RWPE2 (cell line): ENCODE results near the gene PANK3.
"Not testable (repeated sequence)": the region's sequence is repeated elsewhere in the genome, so short reads cannot be mapped to it uniquely, and the experiment has no call there.

ENCODE experiments used
- ATAC-seq: fragments of 200-7000 bp; cut with Tn5 transposase; 3 replicates; pipeline ENCODE4 v1.9.1; 2021; ENCODE audit warnings: low read depth
- DNase-seq: peaks from one replicate; pipeline ENCODE4 v3.0.0-alpha.2; 2020; ENCODE audit warnings: low spot score
- H3K27ac ChIP-seq: fragments of 450-650 bp; 2 replicates; pipeline ENCODE4 v1.5.1; 2017; ENCODE audit warnings: mild to moderate bottlenecking; ENCODE audit not compliant: poor library complexity, severe bottlenecking
- H3K27me3 ChIP-seq: fragments of 250-450 bp; sonication (Bioruptor Pico); 2 replicates; pipeline ENCODE4 v1.5.1; 2021; ENCODE audit warnings: mild to moderate bottlenecking, moderate library complexity; ENCODE audit not compliant: insufficient read depth, poor library complexity, severe bottlenecking
- H3K36me3 ChIP-seq: fragments of 250-450 bp; sonication (Bioruptor Pico); 2 replicates; pipeline ENCODE4 v1.5.1; 2020; ENCODE audit warnings: low read depth, mild to moderate bottlenecking, moderate library complexity
- H3K4me1 ChIP-seq: fragments of 250-450 bp; sonication (Bioruptor Pico); 2 replicates; pipeline ENCODE4 v1.5.1; 2021; ENCODE audit warnings: mild to moderate bottlenecking, moderate library complexity; ENCODE audit not compliant: insufficient read depth, poor library complexity, severe bottlenecking
- H3K4me3 ChIP-seq: fragments of 250-450 bp; sonication (Bioruptor Pico); 2 replicates; pipeline ENCODE4 v1.5.1; 2021; ENCODE audit warnings: mild to moderate bottlenecking, moderate library complexity; ENCODE audit not compliant: severe bottlenecking
- H3K9me3 ChIP-seq: fragments of 250-450 bp; sonication (Bioruptor Pico); 2 replicates; pipeline ENCODE4 v1.5.1; 2021; ENCODE audit warnings: mild to moderate bottlenecking, moderate library complexity; ENCODE audit not compliant: severe bottlenecking
- CTCF ChIP-seq: fragments of 450-650 bp; IDR thresholded peaks from one replicate; pipeline ENCODE4 v1.5.1; 2017; ENCODE audit warnings: mild to moderate bottlenecking, moderate library complexity; ENCODE audit not compliant: poor library complexity, severe bottlenecking

The PANK3 gene

DNA sequence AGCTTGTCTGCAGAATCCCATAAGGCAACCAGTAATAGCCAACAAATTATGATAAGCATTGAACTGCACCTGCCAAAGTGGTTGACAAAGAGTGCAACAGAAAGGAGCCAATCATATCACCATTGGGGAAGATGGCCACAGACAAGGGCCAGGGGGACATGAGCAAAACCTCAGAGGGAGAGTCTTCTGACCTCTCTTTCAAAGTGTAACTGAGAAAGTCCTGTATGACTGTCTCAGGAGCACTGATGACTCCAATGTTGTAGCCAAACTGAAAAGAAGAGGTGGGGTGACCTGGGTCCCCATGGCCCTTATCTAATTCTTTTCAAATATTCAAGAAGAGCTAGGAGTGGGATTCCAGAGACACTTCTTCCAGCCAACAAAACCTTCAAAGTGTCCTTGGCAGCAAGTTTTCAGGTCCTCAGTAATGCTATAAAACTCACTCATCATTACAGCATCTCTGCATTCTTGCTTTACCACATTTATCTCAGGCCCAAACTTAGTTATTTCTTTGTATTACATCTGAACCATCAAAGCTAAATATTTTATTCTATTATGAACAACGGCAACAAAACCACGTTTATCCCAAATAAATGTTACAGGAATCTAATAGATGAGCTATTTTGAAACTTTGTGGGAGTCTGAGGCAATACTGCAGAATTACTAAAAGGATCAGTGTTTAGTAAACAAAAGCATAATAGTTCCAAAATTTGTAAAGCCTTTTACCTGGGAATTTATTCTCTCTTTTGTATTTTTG, 25.6 kb downstream of the PANK3 start:
- no peak for DNase-seq
- ATAC-seq, result no peak
- H3K4me1 ChIP-seq, result no peaks in the 10 kb centered on the region
- no peak for TF ChIP-seq CTCF
- no peak overlapping the region for H3K4me3 ChIP-seq
- no peaks in the 10 kb centered on the region for H3K9me3 ChIP-seq
- H3K27me3 ChIP-seq, result no peaks in the 10 kb centered on the region
- peaks cover 100% of the 10 kb centered on the region for H3K36me3 ChIP-seq
- no peak overlapping the region for H3K27ac ChIP-seq

DNA sequence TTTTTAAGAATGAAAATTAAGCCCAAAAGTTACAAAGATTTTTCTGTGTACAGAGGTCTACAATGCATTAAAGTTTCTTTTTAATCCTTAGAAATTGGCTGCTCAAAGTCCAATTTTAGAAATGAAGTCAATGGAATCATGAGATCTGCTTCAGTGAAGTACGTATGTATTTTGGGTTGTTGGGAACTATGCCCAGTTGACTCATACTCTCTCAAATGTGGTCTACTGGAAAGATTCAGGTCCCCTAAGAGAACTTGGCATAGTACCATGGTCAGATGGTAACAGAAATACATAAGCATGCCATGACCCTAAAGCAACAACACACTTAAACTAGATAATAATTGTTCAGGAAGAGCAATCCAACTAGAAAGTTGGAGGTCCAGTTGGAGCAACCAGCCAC, 27.0 kb downstream of the PANK3 start:
- no peak for DNase-seq
- no peak overlapping the region for H3K27ac ChIP-seq
- TF ChIP-seq CTCF, result no peak
- no peak for ATAC-seq
- H3K27me3 ChIP-seq, result no peaks in the 10 kb centered on the region
- peaks cover 95% of the 10 kb centered on the region for H3K36me3 ChIP-seq
- no peaks in the 10 kb centered on the region for H3K4me1 ChIP-seq
- no peak overlapping the region for H3K4me3 ChIP-seq
- no peaks in the 10 kb centered on the region for H3K9me3 ChIP-seq

GRCh38 chr5:168550656-168551055, 28.5 kb downstream of the PANK3 start:
- Histone ChIP-seq H3K9me3 (no peaks in the 10 kb centered on the region), H3K4me1 (no peaks in the 10 kb centered on the region), H3K27me3 (no peaks in the 10 kb centered on the region), H3K4me3 (no peak overlapping the region), H3K27ac (no peak overlapping the region), H3K36me3 (peaks cover 84% of the 10 kb centered on the region)
- no peak for DNase-seq
- no peak for TF ChIP-seq CTCF
- no peak for ATAC-seq

DNA sequence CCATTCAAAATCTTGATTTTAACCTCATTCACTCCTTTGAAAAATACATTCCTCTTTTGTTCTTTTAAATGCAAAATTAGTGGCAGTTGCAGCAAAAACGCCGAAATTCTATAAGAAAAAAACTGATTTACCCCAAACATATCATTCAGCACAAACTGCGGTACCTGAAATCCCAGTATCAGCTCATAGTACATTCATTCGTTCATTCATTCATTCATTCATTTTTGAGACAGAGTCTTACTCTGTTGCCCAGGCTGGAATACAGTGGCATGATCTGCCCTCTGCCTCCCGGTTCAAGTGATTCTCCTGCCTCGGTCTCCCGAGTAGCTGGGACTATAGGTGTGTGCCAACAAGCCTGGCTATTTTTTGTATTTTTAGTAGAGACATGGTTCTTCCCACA, 29.6 kb downstream of the PANK3 start:
- H3K27ac ChIP-seq, result no peak overlapping the region
- no peaks in the 10 kb centered on the region for H3K4me1 ChIP-seq
- TF ChIP-seq CTCF, result no peak
- peaks cover 73% of the 10 kb centered on the region for H3K36me3 ChIP-seq
- no peaks in the 10 kb centered on the region for H3K27me3 ChIP-seq
- H3K9me3 ChIP-seq, result no peaks in the 10 kb centered on the region
- DNase-seq (no peak), ATAC-seq (no peak)
- no peak overlapping the region for H3K4me3 ChIP-seq

DNA sequence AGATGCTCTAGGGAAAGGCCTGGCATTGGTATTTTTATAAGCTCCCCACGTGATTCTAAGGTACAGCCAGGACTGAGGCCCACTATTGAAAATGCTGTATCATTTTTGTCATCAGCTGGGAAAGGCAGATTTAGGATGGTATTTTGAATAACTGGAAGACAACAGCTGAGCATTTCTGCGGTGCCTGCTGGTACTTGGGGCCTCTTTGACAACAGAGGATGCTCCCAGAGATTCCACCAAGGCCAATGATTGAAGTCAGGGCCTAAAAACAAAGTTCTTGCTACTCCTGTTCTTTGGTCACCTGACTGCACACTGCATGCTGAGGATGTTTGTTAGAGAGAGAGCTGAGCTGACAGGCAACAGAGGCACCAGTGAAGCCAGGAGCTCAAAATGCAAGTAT, 42.0 kb downstream of the PANK3 start:
- Histone ChIP-seq H3K9me3 (no peaks in the 10 kb centered on the region), H3K27me3 (no peaks in the 10 kb centered on the region), H3K4me3 (no peak overlapping the region), H3K4me1 (no peaks in the 10 kb centered on the region), H3K27ac (no peak overlapping the region), H3K36me3 (no peaks in the 10 kb centered on the region)
- TF ChIP-seq CTCF, result no peak
- ATAC-seq (no peak), DNase-seq (no peak)

GRCh38 chr5:168534351-168534750, 44.8 kb downstream of the PANK3 start:
- ATAC-seq, H3K27ac ChIP-seq, DNase-seq, H3K4me3 ChIP-seq, H3K4me1 ChIP-seq, H3K36me3 ChIP-seq, H3K9me3 ChIP-seq: not testable (repeated sequence)
- H3K27me3 ChIP-seq, result peaks cover 17% of the 10 kb centered on the region
